GM12864 (cell line): ENCODE results near the gene ANKRD44.
A peak's percentile ranks its signal among the peaks of the same experiment; 100 is the strongest.

Experiments used
- DNase-seq: peaks from one replicate; pipeline ENCODE4 v3.0.0-alpha.2; 2011; ENCODE audit warnings: low read depth
- H3K4me3 ChIP-seq: 2 replicates; pipeline ENCODE4 v1.5.1; 2011; ENCODE audit warnings: mild to moderate bottlenecking, low read depth, low read length, control low read depth
- TF ChIP-seq, protein P1 (sequence below): IDR thresholded peaks from 2 replicates; pipeline ENCODE4 v1.5.1; 2011; ENCODE audit warnings: low read depth, mild to moderate bottlenecking, moderate library complexity, low read length, control low read depth, inconsistent platforms; ENCODE audit errors: missing control alignments

The ANKRD44 gene

DNA sequence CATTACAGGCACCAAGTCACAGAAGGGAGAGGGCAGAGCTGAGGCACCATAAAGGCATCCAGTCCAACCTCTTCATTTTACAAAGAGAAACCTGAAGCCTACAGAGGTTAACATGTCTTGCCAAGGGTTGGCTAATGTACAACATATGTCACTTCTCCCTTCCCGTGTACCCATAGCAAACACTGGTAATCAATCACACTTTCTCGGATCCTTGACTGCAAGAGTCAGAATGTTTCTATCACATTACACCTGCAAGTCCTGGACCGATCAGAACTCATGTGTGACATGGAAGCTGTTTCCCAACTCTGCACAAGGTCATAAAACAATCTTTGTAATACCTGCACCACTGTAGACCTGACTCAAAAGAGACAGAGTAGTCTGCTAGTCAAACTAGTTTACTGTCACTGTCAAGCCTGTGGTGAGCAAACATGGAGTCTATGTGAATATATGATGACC, 6.0 kb downstream of the ANKRD44 start:
- TF ChIP-seq, protein P1, sequence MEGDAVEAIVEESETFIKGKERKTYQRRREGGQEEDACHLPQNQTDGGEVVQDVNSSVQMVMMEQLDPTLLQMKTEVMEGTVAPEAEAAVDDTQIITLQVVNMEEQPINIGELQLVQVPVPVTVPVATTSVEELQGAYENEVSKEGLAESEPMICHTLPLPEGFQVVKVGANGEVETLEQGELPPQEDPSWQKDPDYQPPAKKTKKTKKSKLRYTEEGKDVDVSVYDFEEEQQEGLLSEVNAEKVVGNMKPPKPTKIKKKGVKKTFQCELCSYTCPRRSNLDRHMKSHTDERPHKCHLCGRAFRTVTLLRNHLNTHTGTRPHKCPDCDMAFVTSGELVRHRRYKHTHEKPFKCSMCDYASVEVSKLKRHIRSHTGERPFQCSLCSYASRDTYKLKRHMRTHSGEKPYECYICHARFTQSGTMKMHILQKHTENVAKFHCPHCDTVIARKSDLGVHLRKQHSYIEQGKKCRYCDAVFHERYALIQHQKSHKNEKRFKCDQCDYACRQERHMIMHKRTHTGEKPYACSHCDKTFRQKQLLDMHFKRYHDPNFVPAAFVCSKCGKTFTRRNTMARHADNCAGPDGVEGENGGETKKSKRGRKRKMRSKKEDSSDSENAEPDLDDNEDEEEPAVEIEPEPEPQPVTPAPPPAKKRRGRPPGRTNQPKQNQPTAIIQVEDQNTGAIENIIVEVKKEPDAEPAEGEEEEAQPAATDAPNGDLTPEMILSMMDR = no peak
- peak overlapping the region; percentile 31; the same call in 1 of the 2 replicates for H3K4me3 ChIP-seq
- DNase-seq = no peak

DNA sequence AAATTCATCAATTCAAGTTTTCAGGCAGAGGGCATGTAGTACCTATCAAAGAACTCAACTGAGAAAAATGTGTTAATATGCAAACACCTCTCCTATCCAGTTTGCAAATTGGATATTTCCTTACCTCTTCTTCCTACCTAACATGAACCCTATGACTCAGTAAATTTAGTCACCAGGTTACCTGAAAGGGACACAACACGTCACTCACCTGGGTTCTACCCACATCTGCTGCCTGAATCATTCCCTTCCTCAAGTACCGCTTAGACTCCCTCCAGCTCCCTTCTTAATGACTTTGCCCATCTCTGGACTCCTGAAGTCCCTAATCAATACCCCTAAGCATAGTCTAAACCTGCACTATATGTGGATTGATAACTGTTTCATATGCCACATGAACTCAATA, 10.4 kb downstream of the ANKRD44 start:
- TF ChIP-seq, protein P1 = no peak
- H3K4me3 ChIP-seq = no peak overlapping the region
- no peak for DNase-seq

DNA sequence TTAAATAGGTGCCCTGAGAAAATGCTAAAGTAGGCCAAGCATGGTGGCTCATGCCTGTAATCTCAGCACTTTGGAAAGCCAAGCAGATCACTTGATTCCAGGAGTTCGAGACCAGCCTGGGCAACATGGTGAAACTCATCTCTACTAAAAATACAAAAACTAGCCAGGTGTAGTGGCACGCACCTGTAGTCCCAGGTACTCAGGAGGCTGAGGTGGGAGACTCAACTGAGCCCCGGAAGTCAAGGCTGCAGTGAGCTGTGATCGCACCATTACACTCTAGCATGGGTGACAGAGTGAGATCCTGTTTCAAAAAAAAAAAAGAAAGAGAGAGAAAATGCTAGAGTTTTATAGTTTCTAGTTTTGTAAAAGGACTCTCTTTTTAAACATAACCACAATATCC, 12.0 kb downstream of the ANKRD44 start:
- H3K4me3 ChIP-seq = no peak overlapping the region
- DNase-seq = no peak
- TF ChIP-seq, protein P1 = no peak

GRCh38 chr2:197297772-197298318, 12.7 kb downstream of the ANKRD44 start:
- DNase-seq = no peak
- H3K4me3 ChIP-seq = no peak overlapping the region; the same call in 1 of the 2 replicates
- TF ChIP-seq, protein P1 = no peak

DNA sequence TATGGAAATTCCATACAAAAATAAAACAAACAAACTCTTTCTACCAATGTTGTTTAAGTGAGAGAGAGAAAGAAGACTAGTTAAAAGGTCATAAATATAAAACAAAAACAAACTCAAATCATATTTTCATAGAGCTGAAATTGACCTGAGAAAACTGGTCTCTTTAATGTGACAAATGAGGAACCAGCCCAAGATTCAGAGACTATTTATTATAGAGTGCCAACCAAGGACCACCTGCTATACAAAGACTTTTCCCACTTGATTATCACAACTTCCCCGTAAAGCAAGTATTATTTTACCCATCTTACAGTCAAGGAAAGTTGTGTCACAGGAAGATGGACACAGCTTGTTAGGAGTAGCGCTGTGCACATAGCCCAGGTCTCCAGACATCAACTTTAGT, 13.3 kb downstream of the ANKRD44 start:
- TF ChIP-seq, protein P1 = no peak
- no peak for DNase-seq
- H3K4me3 ChIP-seq = peak overlapping the region; percentile 40

DNA sequence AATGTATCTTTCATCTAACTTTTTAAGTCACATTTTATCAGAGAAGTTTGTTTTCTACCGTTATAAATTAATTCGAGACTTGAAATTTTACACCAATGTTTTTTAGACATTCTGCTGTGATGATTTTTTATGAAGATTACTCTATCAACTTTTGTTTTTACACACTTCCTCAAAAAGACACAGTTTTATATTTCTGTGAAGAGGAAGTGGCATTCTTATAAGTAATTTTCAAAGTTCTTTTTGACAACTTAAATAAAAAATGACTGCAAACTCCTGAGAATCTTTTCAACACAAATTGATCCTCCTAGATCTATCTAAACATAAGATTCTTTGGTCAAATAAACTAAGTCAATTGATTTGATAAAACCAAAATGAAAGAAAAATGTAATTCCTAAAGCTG, 13.7 kb downstream of the ANKRD44 start:
- no peak for DNase-seq
- H3K4me3 ChIP-seq = no peak overlapping the region
- TF ChIP-seq, protein P1 = no peak

DNA sequence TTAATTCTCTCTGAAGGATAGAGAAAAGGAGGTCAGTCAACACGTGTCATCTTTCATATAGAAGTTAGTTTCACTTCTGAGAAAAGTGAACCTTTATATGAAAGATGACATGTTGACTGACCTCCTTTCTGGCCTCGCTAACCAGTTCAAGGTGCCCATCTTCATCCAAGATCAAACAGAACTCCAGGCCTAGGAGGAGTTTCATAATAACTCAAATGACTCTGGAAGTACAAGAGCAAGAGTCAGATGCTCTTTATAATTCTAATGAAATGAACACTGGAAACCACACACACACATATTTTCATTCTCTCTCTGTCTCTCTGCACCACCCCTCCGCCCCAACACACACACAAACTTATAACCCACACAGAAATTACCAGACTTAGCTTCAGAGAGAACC, 16.3 kb downstream of the ANKRD44 start:
- TF ChIP-seq, protein P1 = no peak
- peak overlapping the region; percentile 35; the same call in 1 of the 2 replicates for H3K4me3 ChIP-seq
- no peak for DNase-seq
